Calu3 (cell line): ENCODE measurements around the gene OR8H2. TPM values are rescaled to one million over a fixed set of nuclear protein-coding genes. Genes with fewer than 3 reads are reported as not detected.
"Not testable (repeated sequence)": the region's sequence is repeated elsewhere in the genome, so short reads cannot be mapped to it uniquely, and the experiment has no call there.

Experiments
- BruUV-seq: library from RNA; stranded (reverse); fragments of 400-500 nt; replicated peaks from 2 replicates; lab custom pipeline; 2021; lab: Mats Ljungman, UMichigan
- CTCF ChIA-PET: fragments of 300-600 bp; sonication (Branson Sonifier 250); formaldehyde crosslinking; loops from one replicate; lab custom pipeline; 2022; ENCODE audit warnings: antibody characterized with exemption; lab: Charles Lee
- DNase-seq: peaks from one replicate; pipeline ENCODE4 v3.0.0; 2022
- H3K27ac Mint-ChIP-seq: one replicate; pipeline ENCODE4 v1.8.0; 2022; ENCODE audit warnings: mixed read lengths; ENCODE audit not compliant: unreplicated experiment
- H3K27me3 Mint-ChIP-seq: one replicate; pipeline ENCODE4 v1.8.0; 2022; ENCODE audit warnings: mixed read lengths; ENCODE audit not compliant: unreplicated experiment
- H3K36me3 Mint-ChIP-seq: one replicate; pipeline ENCODE4 v1.8.0; 2022; ENCODE audit warnings: mild to moderate bottlenecking, moderate library complexity, mixed read lengths; ENCODE audit not compliant: insufficient read depth, unreplicated experiment
- H3K4me1 Mint-ChIP-seq: one replicate; pipeline ENCODE4 v1.8.0; 2022; ENCODE audit warnings: mild to moderate bottlenecking, low read depth, mixed read lengths; ENCODE audit not compliant: unreplicated experiment
- H3K4me3 Mint-ChIP-seq: one replicate; pipeline ENCODE4 v1.8.0; 2022; ENCODE audit warnings: mild to moderate bottlenecking, low read depth, moderate library complexity, mixed read lengths; ENCODE audit not compliant: unreplicated experiment
- H3K9me3 Mint-ChIP-seq: one replicate; pipeline ENCODE4 v1.8.0; 2022; ENCODE audit warnings: low read depth, mixed read lengths; ENCODE audit not compliant: unreplicated experiment
- CTCF ChIP-seq: fragments of 200-600 bp; IDR thresholded peaks from one replicate; pipeline ENCODE4 v1.8.0; 2022; ENCODE audit warnings: antibody characterized with exemption; ENCODE audit not compliant: unreplicated experiment
- intact Hi-C: fragments of 100-400 bp; cut with micrococcal nuclease; formaldehyde crosslinking; loops from one replicate; pipeline ENCODE4 v1.10.0; 2022; ENCODE audit not compliant: unreplicated experiment
- total RNA-seq: library from RNA; stranded (reverse); gene quantifications from 2 replicates; pipeline ENCODE4 v1.2.3, GENCODE V29; 2022

Gene OR8H2
- total RNA-seq, 1 experiment from 2014 or later: not detected

DNA sequence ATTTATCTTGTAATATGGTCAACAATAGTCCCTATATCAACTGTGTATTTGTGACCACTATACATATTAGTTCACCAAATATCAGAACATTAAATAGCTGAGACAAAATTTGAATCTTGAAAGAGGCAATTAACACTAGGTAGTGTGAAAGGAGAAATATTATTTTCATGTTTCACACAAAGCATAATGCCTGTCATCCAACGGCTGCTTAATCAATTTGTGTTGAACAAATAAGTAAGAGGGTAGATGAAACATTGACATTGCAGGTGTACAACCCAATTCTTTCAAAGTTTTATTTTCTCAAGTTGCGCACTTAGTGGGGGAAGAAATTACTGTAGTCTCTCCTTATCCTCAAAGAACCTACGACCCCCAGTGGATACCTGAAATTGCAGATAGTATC lies 13.8 kb upstream of the OR8H2 start:
- intact Hi-C loops: loop anchor here (2.0 kb wide), 1 partner anchor 147 kb away; no protein-coding TSS in a partner anchor
- H3K9me3 Mint-ChIP-seq: peaks cover 7% of the 10 kb centered on the region

GRCh38 chr11:56093008-56093407 lies 10.5 kb upstream of the OR8H2 start, which contains the start of gene OR8I2:
Gene OR8I2 (plus strand): TSS chr11:56093308. CDS start chr11:56093308, 0 bp downstream.
- no peaks in the 10 kb centered on the region for H3K36me3 Mint-ChIP-seq
- no peak for DNase-seq
- peaks cover 10% of the 10 kb centered on the region for H3K9me3 Mint-ChIP-seq
- no peaks in the 10 kb centered on the region for H3K27me3 Mint-ChIP-seq
- CTCF ChIA-PET: no interaction called here
- no peak for TF ChIP-seq CTCF
- no peaks in the 10 kb centered on the region for H3K4me1 Mint-ChIP-seq
- BruUV-seq: no TSS peak
- H3K4me3 Mint-ChIP-seq: no peak within 1 kb of the TSS
- no peak within 1 kb of the TSS for H3K27ac Mint-ChIP-seq
- intact Hi-C loops: no loop called here

More for the DNA sequence above, 13.8 kb upstream of the OR8H2 start:
- Mint-ChIP-seq H3K36me3 (no peaks in the 10 kb centered on the region), H3K27ac (no peak overlapping the region), H3K4me3 (no peak overlapping the region), H3K4me1 (no peaks in the 10 kb centered on the region), H3K27me3 (no peaks in the 10 kb centered on the region)
- no peak for TF ChIP-seq CTCF
- BruUV-seq: no TSS peak
- DNase-seq: no peak
- CTCF ChIA-PET: no interaction called here

- TF ChIP-seq CTCF: no peak
- Mint-ChIP-seq H3K4me3 (no peak within 1 kb of the TSS), H3K36me3 (no peaks in the 10 kb centered on the region), H3K4me1 (no peaks in the 10 kb centered on the region), H3K9me3 (peaks cover 8% of the 10 kb centered on the region), H3K27ac (no peak within 1 kb of the TSS), H3K27me3 (no peaks in the 10 kb centered on the region)
- BruUV-seq: no TSS peak
- intact Hi-C loops: no loop called here
- no peak for DNase-seq
- CTCF ChIA-PET: no interaction called here
These were observed 18.6 kb downstream of the OR8H2 start, which contains the start of gene OR8H3 for GRCh38 chr11:56122073-56122472. Gene OR8H3 (plus strand): TSS chr11:56122373. CDS start chr11:56122373, 0 bp downstream.

GRCh38 chr11:56140151-56140661 lies 36.7 kb downstream of the OR8H2 start, which contains the start of gene OR8J3:
Gene OR8J3 (minus strand): TSS chr11:56140201. CDS start chr11:56137718, 2,483 bp downstream.
- intact Hi-C loops: no loop called here
- no peak for DNase-seq
- H3K9me3 Mint-ChIP-seq: no peaks in the 10 kb centered on the region
- H3K4me1 Mint-ChIP-seq: no peaks in the 10 kb centered on the region
- CTCF ChIA-PET: no interaction called here
- H3K27me3 Mint-ChIP-seq: no peaks in the 10 kb centered on the region
- H3K27ac Mint-ChIP-seq: no peak within 1 kb of the TSS
- no peak within 1 kb of the TSS for H3K4me3 Mint-ChIP-seq
- BruUV-seq: no TSS peak
- no peaks in the 10 kb centered on the region for H3K36me3 Mint-ChIP-seq
- TF ChIP-seq CTCF: no peak

DNA sequence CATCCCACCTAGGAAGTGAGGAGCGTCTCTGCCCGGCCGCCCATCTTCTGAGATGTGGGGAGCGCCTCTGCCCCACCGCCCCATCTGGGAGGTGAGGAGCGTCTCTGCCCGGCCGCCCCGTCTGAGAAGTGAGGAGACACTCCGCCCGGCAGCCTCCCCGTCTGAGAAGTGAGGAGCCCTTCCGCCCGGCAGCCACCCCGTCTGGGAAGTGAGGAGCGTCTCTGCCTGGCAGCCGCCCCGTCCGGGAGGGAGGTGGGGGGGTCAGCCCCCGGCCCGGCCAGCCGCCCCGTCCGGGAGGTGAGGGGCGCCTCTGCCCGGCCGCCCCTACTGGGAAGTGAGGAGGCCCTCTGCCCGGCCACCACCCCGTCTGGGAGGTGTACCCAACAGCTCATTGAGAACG lies 40.2 kb downstream of the OR8H2 start:
- H3K36me3 Mint-ChIP-seq, H3K4me3 Mint-ChIP-seq, H3K9me3 Mint-ChIP-seq, CTCF ChIA-PET, H3K4me1 Mint-ChIP-seq, intact Hi-C loops, H3K27me3 Mint-ChIP-seq, BruUV-seq, H3K27ac Mint-ChIP-seq, DNase-seq: not testable (repeated sequence)
